Loucy (cell line): Measurements from ENCODE around the gene PLA2G2A.

Experiments used
- EZH2phosphoT487 ChIP-seq: fragments of 200-600 bp; IDR thresholded peaks from 2 replicates; pipeline ENCODE4 v1.6.1; 2018; ENCODE audit warnings: antibody characterized with exemption, mild to moderate bottlenecking, moderate library complexity, borderline replicate concordance
- TF ChIP-seq, protein P1 (sequence below): fragments of 200-600 bp; sonication (generic); conservative IDR thresholded peaks from 2 replicates; pipeline ENCODE4 v1.5.1; 2014; ENCODE audit warnings: mild to moderate bottlenecking, antibody characterized with exemption, low read length

DNA sequence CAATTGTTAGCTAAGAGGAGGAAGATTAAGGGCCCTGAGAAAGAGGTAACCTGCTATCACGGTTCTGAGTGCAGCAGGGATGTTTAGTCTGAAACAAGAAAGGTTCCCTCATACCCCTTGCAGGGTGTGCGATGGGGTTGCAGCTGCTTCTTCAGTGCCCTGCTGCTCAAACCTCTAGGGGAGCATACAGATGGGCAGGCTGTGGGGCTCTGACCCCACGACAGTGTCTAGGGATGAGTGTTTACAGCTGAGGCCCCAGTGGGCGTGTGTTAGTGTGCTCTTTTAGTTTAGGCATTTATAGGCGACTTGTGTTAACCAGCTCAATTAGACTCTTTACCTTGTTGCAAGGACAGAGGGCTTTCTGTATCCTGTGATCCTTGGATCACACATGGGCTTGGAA lies 49.3 kb upstream of the PLA2G2A start:
- TF ChIP-seq, protein P1, sequence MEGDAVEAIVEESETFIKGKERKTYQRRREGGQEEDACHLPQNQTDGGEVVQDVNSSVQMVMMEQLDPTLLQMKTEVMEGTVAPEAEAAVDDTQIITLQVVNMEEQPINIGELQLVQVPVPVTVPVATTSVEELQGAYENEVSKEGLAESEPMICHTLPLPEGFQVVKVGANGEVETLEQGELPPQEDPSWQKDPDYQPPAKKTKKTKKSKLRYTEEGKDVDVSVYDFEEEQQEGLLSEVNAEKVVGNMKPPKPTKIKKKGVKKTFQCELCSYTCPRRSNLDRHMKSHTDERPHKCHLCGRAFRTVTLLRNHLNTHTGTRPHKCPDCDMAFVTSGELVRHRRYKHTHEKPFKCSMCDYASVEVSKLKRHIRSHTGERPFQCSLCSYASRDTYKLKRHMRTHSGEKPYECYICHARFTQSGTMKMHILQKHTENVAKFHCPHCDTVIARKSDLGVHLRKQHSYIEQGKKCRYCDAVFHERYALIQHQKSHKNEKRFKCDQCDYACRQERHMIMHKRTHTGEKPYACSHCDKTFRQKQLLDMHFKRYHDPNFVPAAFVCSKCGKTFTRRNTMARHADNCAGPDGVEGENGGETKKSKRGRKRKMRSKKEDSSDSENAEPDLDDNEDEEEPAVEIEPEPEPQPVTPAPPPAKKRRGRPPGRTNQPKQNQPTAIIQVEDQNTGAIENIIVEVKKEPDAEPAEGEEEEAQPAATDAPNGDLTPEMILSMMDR, result no peak
- no peak for TF ChIP-seq EZH2phosphoT487
